ENCODE measurements around the gene ARIH1. TPM values are rescaled to one million over a fixed set of nuclear protein-coding genes. Genes with fewer than 3 reads are reported as not detected.
"Not testable (repeated sequence)": the region's sequence is repeated elsewhere in the genome, so short reads cannot be mapped to it uniquely, and the experiment has no call there.

Gene ARIH1
- total RNA-seq, 1 experiment from 2014 or later: 84.1 TPM

- Histone ChIP-seq H3K9me2 (replicated peaks; ENCODE audit: insufficient read depth, low read length) (no peaks in the 10 kb centered on the region), H4K20me1 (ENCODE audit: insufficient read depth, low read depth, low read length) (no peaks in the 10 kb centered on the region), H3K4me3 (ENCODE audit: low read length) (no peak overlapping the region), H3K79me2 (ENCODE audit: low read length) (no peaks in the 10 kb centered on the region), H3K4me2 (ENCODE audit: low read depth, low read length, poor library complexity, severe bottlenecking) (no peak overlapping the region), H3K9me3 (ENCODE audit: low read length) (no peaks in the 10 kb centered on the region), H3K27me3 (ENCODE audit: low read length) (no peaks in the 10 kb centered on the region), H3K27ac (ENCODE audit: low read length) (no peak overlapping the region), H3K9ac (ENCODE audit: low read length) (no peak overlapping the region), H3K4me1 (ENCODE audit: low read length) (no peaks in the 10 kb centered on the region), H3K36me3 (ENCODE audit: insufficient read depth, low read length) (no peaks in the 10 kb centered on the region), H2AFZ (ENCODE audit: low read length) (no peak overlapping the region)
- DNase-seq: no peak
Measured at GRCh38 chr15:72604794-72605193, 130.7 kb downstream of the ARIH1 start.

GRCh38 chr15:72608084-72608483 is 134.0 kb downstream of the ARIH1 start:
- H3K9me3 ChIP-seq (ENCODE audit: low read length); H4K20me1 ChIP-seq (ENCODE audit: insufficient read depth, low read depth, low read length); DNase-seq; H3K79me2 ChIP-seq (ENCODE audit: low read length); H3K4me3 ChIP-seq (ENCODE audit: low read length); H3K9me2 ChIP-seq (replicated peaks; ENCODE audit: insufficient read depth, low read length); H3K27me3 ChIP-seq (ENCODE audit: low read length); H3K36me3 ChIP-seq (ENCODE audit: insufficient read depth, low read length); H3K27ac ChIP-seq (ENCODE audit: low read length); H3K9ac ChIP-seq (ENCODE audit: low read length); H3K4me2 ChIP-seq (ENCODE audit: low read depth, low read length, poor library complexity, severe bottlenecking); H2AFZ ChIP-seq (ENCODE audit: low read length); H3K4me1 ChIP-seq (ENCODE audit: low read length): not testable (repeated sequence)

- Histone ChIP-seq H4K20me1 (ENCODE audit: insufficient read depth, low read depth, low read length) (no peaks in the 10 kb centered on the region), H3K36me3 (ENCODE audit: insufficient read depth, low read length) (no peaks in the 10 kb centered on the region), H3K27me3 (ENCODE audit: low read length) (no peaks in the 10 kb centered on the region), H3K27ac (ENCODE audit: low read length) (no peak overlapping the region), H3K4me1 (ENCODE audit: low read length) (no peaks in the 10 kb centered on the region), H3K4me2 (ENCODE audit: low read depth, low read length, poor library complexity, severe bottlenecking) (no peak overlapping the region), H3K79me2 (ENCODE audit: low read length) (no peaks in the 10 kb centered on the region), H3K9me3 (ENCODE audit: low read length) (no peaks in the 10 kb centered on the region), H3K4me3 (ENCODE audit: low read length) (no peak overlapping the region), H3K9me2 (replicated peaks; ENCODE audit: insufficient read depth, low read length) (no peaks in the 10 kb centered on the region), H2AFZ (ENCODE audit: low read length) (no peak overlapping the region), H3K9ac (ENCODE audit: low read length) (no peak overlapping the region)
- DNase-seq: no peak
Measured at GRCh38 chr15:72609862-72610261, 135.7 kb downstream of the ARIH1 start.

- H3K79me2 ChIP-seq (ENCODE audit: low read length); H2AFZ ChIP-seq (ENCODE audit: low read length); DNase-seq; H3K9me3 ChIP-seq (ENCODE audit: low read length); H3K4me1 ChIP-seq (ENCODE audit: low read length); H3K9ac ChIP-seq (ENCODE audit: low read length); H4K20me1 ChIP-seq (ENCODE audit: insufficient read depth, low read depth, low read length); H3K36me3 ChIP-seq (ENCODE audit: insufficient read depth, low read length); H3K27ac ChIP-seq (ENCODE audit: low read length); H3K9me2 ChIP-seq (replicated peaks; ENCODE audit: insufficient read depth, low read length); H3K4me2 ChIP-seq (ENCODE audit: low read depth, low read length, poor library complexity, severe bottlenecking); H3K27me3 ChIP-seq (ENCODE audit: low read length); H3K4me3 ChIP-seq (ENCODE audit: low read length): not testable (repeated sequence)
Measured at GRCh38 chr15:72612324-72612723, 138.2 kb downstream of the ARIH1 start.

- Histone ChIP-seq H3K36me3 (ENCODE audit: insufficient read depth, low read length) (no peaks in the 10 kb centered on the region), H3K9me2 (replicated peaks; ENCODE audit: insufficient read depth, low read length) (no peaks in the 10 kb centered on the region), H3K4me2 (ENCODE audit: low read depth, low read length, poor library complexity, severe bottlenecking) (no peak overlapping the region), H3K4me3 (ENCODE audit: low read length) (no peak overlapping the region), H3K27ac (ENCODE audit: low read length) (no peak overlapping the region), H3K4me1 (ENCODE audit: low read length) (no peaks in the 10 kb centered on the region), H4K20me1 (ENCODE audit: insufficient read depth, low read depth, low read length) (no peaks in the 10 kb centered on the region), H3K79me2 (ENCODE audit: low read length) (no peaks in the 10 kb centered on the region), H3K27me3 (ENCODE audit: low read length) (no peaks in the 10 kb centered on the region), H3K9me3 (ENCODE audit: low read length) (no peaks in the 10 kb centered on the region), H3K9ac (ENCODE audit: low read length) (no peak overlapping the region), H2AFZ (ENCODE audit: low read length) (no peak overlapping the region)
- DNase-seq: peak; percentile 23
Measured at GRCh38 chr15:72614810-72615532, 140.8 kb downstream of the ARIH1 start.

- not testable (repeated sequence) for H3K36me3 ChIP-seq (ENCODE audit: insufficient read depth, low read length)
Measured at GRCh38 chr15:72615533-72616233, 141.6 kb downstream of the ARIH1 start.

GRCh38 chr15:72616491-72617210 is 142.5 kb downstream of the ARIH1 start:
- no peak overlapping the region for H3K4me2 ChIP-seq (ENCODE audit: low read depth, low read length, poor library complexity, severe bottlenecking)
- H3K4me3 ChIP-seq (ENCODE audit: low read length): no peak overlapping the region
- no peaks in the 10 kb centered on the region for H3K9me2 ChIP-seq (replicated peaks; ENCODE audit: insufficient read depth, low read length)
- no peaks in the 10 kb centered on the region for H3K4me1 ChIP-seq (ENCODE audit: low read length)
- no peak overlapping the region for H3K27ac ChIP-seq (ENCODE audit: low read length)
- H3K9ac ChIP-seq (ENCODE audit: low read length): no peak overlapping the region
- no peaks in the 10 kb centered on the region for H3K36me3 ChIP-seq (ENCODE audit: insufficient read depth, low read length)
- no peaks in the 10 kb centered on the region for H4K20me1 ChIP-seq (ENCODE audit: insufficient read depth, low read depth, low read length)
- H3K27me3 ChIP-seq (ENCODE audit: low read length): no peaks in the 10 kb centered on the region
- H3K9me3 ChIP-seq (ENCODE audit: low read length): no peaks in the 10 kb centered on the region
- H2AFZ ChIP-seq (ENCODE audit: low read length): no peak overlapping the region
- H3K79me2 ChIP-seq (ENCODE audit: low read length): no peaks in the 10 kb centered on the region
- DNase-seq: peak; percentile 19

More at GRCh38 chr15:72615533-72616233, 141.6 kb downstream of the ARIH1 start:
- DNase-seq: peak; percentile 34
- H3K4me2 ChIP-seq (ENCODE audit: low read depth, low read length, poor library complexity, severe bottlenecking); H4K20me1 ChIP-seq (ENCODE audit: insufficient read depth, low read depth, low read length); H3K79me2 ChIP-seq (ENCODE audit: low read length); H3K9ac ChIP-seq (ENCODE audit: low read length); H3K27me3 ChIP-seq (ENCODE audit: low read length); H3K4me3 ChIP-seq (ENCODE audit: low read length); H3K4me1 ChIP-seq (ENCODE audit: low read length); H3K9me2 ChIP-seq (replicated peaks; ENCODE audit: insufficient read depth, low read length); H3K27ac ChIP-seq (ENCODE audit: low read length); H3K9me3 ChIP-seq (ENCODE audit: low read length); H2AFZ ChIP-seq (ENCODE audit: low read length): not testable (repeated sequence)

- H3K4me2 ChIP-seq (ENCODE audit: low read depth, low read length, poor library complexity, severe bottlenecking); H3K79me2 ChIP-seq (ENCODE audit: low read length); H3K4me3 ChIP-seq (ENCODE audit: low read length); H3K27me3 ChIP-seq (ENCODE audit: low read length); H3K9me3 ChIP-seq (ENCODE audit: low read length); H3K36me3 ChIP-seq (ENCODE audit: insufficient read depth, low read length); H3K4me1 ChIP-seq (ENCODE audit: low read length); H3K27ac ChIP-seq (ENCODE audit: low read length); H2AFZ ChIP-seq (ENCODE audit: low read length); H4K20me1 ChIP-seq (ENCODE audit: insufficient read depth, low read depth, low read length); DNase-seq; H3K9ac ChIP-seq (ENCODE audit: low read length); H3K9me2 ChIP-seq (replicated peaks; ENCODE audit: insufficient read depth, low read length): not testable (repeated sequence)
Measured at GRCh38 chr15:72623854-72624253, 149.7 kb downstream of the ARIH1 start.

All from Karpas-422 (cell line).